Occipital lobe (tissue), 2 donors: Measurements from ENCODE around the gene NAP1L4. TPM values are rescaled to one million over a fixed set of nuclear protein-coding genes. Genes with fewer than 3 reads are reported as not detected.
"Not testable (repeated sequence)": the region's sequence is repeated elsewhere in the genome, so short reads cannot be mapped to it uniquely, and the experiment has no call there.

Experiments used
- DNase-seq: peaks from one replicate; lab custom pipeline; 2025; lab: John Stamatoyannopoulos, UW
- total RNA-seq: library from RNA; depleted of rRNA; stranded (reverse); fragments of >200 nt; gene quantifications from one replicate; pipeline ENCODE4 v1.2.3, GENCODE V29; 2014

NAP1L4 gene
- total RNA-seq, 1 donor from 2014 or later, result 207 TPM

DNA sequence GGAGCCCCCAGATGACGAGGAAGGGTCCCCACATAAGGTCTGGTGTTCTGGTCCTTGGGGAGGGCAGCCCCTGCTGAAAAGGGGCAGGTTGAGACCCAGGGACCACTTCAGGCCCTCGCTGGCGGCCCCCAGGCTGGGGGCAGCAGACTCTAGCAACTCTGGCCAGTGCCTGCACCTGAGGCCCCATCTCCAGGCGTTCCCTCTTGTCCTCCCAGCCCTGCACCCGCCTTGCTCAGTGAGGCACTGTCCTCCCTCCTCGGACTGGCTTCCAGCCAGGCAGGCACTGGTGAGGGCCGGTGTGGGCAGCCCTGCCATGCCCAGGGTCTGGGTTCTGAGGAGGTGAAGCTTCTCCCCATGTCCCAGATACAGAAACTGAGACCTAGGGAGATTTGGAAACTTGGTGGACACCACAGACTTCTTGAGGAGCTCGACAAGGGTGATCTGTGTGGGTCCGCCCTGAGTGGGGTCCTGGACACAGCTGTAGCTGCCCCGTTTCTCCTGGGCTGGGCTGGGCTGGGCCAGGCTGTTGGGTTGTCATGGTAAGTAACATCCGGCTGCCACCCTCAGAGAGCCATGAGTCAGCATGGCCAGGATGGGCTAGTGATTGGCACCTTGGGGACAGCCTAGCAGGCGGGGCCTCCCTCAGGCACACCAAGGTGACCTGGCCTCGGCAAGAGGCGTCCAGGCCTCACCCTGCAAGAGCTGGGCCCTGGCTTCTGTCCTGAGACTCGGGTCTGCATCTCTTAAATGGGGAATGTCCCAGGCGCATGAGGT, 51.8 kb downstream of the NAP1L4 start:
- no peak for DNase-seq

- DNase-seq, result not testable (repeated sequence)
These were observed 53.4 kb downstream of the NAP1L4 start for GRCh38 chr11:2938458-2939418.

- not testable (repeated sequence) for DNase-seq
These were observed 54.3 kb downstream of the NAP1L4 start for GRCh38 chr11:2937641-2938457.

DNA sequence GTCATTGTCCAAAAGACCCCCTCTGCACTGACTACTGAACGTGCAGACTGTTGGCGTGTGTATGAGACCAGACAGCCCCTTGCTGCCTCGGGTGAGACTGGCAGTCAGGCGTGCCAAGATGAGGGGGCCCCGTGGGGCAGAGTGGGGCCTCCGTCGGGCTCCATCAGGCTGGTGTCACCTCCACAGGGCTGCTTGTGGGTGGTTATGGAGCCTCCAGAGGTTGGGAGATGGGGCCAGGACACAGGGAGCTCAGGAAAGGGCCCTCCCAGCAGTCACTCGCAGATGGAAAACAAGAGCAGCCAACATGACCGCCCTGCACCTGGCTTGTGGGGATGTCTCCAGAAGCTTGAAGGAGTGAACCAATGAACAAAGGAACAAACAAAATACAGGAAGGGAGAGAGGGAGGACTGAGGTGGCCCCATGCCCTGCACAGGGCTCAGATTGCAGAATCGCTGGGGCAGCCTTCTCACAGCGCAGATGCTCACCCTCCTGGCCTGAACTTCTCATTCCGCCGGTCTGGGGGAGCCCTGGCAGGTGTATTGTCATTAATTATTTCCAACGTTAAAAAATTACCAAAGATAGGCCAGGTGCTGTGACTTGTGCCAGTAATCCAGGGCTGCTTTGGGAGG, 57.4 kb downstream of the NAP1L4 start:
- no peak for DNase-seq

DNA sequence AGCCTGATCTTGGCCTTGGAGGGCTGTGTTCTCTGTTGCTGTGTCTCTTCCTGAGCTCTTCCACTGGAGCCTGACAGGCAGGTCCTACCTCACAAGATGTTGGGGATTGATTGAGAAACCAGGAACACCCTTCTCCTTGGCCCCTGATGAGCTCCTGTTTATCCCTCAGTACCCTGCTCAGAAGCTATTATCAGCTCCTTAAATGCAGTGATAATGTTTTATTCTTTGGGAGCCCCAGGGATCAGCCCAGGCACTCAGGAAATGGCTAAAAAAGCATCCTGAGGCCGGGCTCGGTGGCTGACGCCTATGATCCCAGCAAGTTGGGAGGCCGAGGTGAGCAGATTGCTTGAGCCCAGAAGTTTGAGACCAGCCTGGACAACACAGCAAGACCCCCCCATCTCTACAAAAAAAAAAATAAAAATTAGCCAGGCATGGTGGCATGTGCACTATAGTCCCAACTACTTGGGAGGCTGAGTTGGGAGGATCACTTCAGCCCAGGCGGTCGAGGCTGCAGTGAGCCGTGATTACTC, 58.0 kb downstream of the NAP1L4 start:
- no peak for DNase-seq

DNA sequence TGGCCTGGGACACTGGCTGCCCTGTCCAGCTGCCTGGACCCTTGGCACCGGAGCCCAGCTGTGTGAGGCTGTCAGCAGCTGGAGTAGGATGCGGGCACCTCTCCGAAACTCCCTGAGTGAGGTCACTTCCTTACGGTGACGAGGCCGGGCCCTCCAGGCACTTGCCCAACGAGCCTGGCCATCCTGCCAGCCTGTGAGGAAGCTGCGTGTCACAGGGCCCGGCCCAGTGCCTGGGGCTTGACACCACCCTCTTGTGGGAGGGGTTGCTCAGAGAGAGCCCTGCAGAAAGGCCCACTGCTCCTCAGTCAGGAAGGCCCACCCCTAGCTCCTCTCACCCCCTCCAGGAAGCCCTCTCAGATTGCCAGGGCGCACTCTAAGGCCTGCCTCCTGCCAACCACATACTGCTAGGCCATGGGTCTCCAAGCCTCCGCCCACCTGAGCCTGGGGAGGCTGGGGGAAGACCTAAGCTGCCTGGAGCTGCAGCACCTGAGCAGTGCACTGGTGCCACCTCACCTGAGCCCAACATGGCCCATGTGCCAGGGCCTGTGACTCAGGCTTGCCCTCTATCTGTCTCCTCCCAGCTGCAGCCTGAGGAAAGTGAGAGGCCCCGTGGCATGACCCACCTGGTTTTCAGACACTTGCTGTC, 58.6 kb downstream of the NAP1L4 start:
- no peak for DNase-seq

DNA sequence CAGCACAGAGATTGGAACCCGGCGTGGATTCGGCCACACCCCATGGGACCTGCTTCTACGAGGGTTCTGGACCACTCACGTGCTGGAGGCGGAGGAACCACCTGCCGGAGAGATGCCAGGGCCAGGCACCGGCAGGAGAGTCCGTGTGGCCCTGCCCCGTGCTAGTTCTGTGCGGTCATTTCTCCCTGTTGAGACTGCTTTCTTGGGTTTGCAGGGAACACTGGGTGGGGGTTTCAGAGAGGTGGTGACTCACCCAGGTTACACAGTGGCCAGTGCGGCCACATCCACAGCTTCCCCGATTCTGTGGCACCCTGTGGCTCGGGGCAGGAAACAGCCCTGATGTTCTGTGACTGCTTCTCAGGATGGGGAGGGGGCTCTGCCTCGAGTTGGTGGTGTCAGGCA, 59.3 kb downstream of the NAP1L4 start:
- DNase-seq, result no peak

DNA sequence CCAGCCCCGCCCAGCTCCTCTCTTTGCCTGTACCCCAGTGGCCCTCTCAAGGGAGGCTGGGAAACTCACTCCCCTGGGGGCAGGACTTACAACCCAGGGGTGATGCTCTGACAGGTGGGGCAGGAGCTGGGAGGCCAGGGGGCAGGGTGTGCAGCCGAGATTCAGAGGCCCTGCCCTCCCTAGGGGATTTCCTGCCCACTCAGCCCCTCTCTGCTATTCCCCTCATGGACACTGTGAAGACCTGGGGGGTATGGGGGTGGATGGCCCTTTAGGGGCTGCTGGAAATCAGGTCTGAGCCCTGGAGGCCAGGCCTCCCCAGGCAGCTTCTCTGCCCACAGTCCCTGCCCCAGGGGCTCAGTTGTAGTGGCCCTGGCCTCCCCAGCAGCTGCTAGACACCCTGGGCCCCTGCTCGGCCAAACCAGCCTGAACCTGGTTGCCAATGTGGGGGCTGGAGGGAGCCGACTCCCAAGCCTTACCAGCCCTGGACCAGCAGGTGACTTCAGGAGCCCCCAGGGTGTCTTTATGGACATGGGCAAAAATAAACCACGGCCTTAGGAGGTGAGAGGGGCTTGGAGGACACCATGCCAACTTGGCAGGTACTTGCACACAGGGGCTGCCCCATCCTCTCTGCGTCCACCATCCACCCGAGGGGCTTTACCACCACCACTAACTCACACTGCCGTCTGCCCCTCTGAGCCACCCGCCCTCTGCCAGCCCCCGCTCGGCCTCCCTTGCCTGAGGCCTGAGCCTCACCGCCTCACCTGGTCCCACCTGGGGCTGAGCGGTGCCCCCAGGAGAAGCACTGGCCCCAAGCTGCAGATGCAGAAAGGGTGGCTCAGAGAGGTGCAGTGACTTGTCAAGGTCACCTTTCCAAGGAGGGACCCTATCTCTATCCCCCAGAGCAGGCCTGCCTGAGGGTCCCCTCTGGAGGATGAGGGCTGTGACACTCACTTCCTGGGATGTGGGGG, 60.1 kb downstream of the NAP1L4 start:
- no peak for DNase-seq

DNA sequence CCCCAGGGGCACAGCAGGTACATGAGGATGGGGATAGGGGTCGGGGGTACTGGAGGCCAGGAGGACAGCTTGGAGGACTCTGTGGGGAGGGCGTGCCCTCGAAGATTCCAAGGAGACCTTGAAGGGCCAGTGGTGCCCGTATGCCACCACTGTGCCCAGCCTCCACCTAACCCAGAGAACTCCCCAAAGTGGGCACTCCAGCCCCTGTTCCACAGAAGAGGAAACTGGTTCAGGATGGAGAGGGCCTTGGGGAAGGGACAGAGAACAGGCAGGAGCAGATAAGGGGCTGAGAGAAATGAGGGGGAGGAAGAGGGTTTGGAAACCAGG, 60.7 kb downstream of the NAP1L4 start:
- DNase-seq, result no peak

GRCh38 chr11:2930704-2931419, 61.3 kb downstream of the NAP1L4 start:
- DNase-seq, result no peak

DNA sequence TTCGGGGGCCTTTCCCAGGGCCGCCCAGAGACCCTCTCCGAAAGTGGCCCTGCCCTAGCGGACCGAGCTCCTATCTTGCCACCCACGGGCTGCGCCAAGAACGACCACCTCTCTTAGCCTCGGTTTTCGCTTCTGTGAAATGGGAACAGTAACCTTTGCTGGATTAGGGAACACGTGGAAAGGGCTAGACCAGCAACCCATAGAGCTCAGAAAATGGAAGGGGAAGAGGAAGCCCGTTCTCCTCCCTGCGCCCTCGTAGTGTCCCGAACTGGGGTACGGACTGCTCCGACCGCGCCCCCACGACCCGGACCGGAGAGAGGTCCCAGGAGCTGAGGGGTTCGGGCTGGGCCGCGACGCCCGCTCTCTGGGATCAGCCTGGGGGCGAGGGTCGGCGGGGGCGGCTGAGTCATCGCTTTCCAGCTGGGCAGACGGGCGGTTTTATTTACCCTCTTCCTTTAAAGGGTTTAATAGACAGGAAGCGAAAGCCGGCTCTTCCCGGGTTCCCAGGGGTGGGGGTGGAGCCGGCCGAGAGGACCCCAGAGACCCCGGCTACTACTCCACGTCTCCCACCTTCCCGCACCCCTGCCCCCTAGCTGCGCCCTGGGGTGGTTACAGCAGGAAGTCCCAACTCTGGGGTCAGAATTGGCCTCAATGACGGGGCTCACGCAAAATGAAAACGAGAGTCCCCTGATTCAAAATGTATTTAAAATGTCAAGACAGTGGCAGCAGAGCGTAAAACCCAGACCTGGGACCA, 62.0 kb downstream of the NAP1L4 start:
- DNase-seq, result no peak

DNA sequence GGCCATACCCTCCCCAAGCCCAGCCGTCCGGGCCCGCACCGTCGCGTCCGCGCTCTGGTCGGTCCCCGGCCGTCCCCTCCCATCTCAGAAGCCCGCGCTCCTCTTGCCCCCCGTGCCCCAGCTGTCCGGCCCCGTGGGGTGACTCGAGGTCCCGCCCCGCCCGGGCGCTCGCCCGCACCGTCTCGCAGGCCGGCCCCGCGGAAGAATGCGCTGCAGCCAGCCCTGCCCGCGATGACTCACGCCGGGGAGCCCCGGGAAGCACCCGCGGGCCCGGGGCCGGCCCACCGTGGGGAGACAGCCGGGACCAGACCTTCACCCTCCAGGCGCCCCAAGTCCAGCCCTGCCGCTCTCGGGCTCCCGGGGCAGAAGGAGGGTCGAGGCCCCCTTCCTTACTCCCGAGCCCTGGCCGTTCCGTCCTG, 62.6 kb downstream of the NAP1L4 start:
- no peak for DNase-seq

DNA sequence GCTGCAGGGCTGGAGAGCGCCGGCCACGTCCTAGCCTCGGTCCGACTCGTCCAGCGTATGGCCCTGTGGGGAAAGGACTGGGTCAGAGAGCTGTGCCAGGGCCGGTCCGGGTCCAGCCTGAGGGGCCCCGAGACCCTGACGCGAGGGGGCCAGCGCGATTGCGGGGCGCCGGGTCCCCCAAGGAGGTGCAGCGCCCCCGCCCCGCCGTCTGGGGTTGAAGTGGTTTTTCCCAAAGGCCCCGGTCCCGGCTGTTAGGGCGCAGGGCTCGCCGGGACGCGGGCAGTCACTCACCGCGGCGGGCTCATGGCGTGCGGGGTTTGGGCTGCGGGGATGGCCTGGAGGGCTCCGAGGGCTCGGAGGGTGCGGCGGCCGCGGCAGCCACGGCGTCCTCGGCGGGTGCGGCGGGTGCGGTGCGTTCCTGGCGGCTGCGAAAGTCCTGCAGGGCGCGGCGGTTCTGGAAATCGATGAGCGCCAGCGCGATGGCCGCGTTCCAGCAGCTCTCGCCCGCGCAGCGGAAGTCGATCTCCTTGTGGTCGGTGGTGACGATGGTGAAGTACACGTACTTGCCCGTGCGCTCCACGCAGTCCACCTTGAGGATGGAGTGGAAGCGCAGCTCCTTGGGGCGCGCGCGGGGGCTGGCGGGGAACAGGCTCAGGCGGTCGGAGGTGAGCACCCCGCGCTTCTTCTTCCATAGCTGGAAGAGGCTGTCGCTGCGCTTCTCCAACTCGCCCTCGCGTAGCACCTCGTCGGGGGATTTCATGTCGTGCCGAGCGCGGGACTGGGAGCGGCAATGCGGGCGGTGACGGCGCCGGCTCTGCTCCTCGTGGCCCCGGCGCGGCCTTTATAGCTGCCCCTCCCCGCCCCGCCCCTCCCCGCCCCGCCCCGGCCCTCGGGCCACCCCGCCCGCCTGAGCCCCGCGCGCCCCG, 63.3 kb downstream of the NAP1L4 start, which contains the start of gene PHLDA2:
PHLDA2 (minus strand) TSS at position 816 of the 926 bp plus-strand sequence; CDS start at position 760, 56 bp downstream.
- DNase-seq, result no peak

- no peak for DNase-seq
These were observed 64.1 kb downstream of the NAP1L4 start for GRCh38 chr11:2927851-2928604.

GRCh38 chr11:2927121-2927800, 64.9 kb downstream of the NAP1L4 start:
- no peak for DNase-seq
